HG03520 (cell line): ENCODE results near the gene HSPA9.

Source experiments
- ATAC-seq: cut with Tn5 transposase; IDR thresholded peaks from one replicate; pipeline ENCODE4 v1.9.1; 2021; ENCODE audit warnings: mild to moderate bottlenecking, moderate library complexity; ENCODE audit not compliant: unreplicated experiment

The HSPA9 gene

GRCh38 chr5:138596105-138596881 is 21.1 kb upstream of the HSPA9 start:
- no peak for ATAC-seq

DNA sequence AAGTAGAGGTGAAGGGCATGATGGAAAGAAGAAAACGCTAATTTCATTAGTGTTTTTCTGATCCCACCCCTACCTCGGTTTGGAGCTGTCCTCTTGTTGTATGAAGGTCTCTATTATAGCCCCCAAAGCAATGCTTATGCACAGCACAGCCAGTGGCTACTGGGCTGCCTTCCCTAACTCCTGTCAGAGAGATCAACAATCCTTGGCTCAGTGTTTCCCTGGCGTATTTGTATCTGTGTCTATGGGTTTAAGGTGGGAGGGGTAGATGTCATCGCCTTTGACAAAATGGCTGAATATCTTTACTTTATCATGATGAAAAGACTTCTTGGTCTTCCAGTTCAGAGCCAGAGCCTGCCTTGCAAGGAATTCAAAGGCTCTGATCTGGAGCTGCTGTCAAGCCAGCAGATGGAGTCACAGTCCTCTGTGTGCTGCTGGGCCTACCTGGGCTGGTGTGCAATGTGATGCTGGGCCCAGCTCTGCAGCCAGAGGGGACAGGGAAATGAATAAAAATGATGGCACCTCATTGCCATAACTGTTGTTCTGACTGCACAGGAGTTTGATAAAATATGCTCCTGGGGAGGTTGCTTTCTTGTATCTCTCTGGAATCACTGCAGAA is 20.1 kb upstream of the HSPA9 start:
- ATAC-seq: no peak

DNA sequence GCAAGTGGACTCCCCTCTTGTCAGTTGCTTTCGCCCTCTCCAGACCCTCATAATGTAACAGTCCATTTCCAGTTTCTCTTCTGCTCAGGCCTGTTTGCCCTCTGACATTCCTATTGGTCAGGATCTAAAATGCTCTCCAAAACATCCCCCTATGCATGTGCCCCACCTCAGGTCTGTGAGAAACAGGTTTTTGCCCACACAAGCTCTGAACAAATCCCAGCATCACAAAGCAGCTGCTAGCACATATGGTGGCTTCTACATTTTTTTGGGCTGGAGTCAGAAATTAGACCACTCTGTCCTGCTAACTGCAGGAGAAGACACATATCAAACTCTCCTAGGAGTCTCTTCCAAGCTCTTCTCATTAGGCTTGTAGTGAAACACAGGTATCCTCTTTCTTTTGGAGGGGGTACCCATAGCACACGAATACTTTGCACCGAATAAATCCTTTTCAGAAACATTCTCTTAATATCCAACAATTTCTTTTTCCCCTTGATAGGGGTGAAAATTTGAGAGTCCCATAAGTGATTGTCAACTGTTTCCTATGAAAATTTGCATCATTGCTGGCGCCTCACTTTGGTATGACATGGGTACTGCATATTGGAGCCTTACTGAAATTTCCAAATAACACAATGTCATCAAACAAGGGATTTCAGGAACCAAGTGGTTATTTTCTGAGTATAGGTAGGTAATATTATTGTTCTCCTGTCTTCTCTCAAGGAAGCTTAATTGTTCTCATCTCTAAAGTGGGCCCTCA is 19.3 kb upstream of the HSPA9 start:
- no peak for ATAC-seq

DNA sequence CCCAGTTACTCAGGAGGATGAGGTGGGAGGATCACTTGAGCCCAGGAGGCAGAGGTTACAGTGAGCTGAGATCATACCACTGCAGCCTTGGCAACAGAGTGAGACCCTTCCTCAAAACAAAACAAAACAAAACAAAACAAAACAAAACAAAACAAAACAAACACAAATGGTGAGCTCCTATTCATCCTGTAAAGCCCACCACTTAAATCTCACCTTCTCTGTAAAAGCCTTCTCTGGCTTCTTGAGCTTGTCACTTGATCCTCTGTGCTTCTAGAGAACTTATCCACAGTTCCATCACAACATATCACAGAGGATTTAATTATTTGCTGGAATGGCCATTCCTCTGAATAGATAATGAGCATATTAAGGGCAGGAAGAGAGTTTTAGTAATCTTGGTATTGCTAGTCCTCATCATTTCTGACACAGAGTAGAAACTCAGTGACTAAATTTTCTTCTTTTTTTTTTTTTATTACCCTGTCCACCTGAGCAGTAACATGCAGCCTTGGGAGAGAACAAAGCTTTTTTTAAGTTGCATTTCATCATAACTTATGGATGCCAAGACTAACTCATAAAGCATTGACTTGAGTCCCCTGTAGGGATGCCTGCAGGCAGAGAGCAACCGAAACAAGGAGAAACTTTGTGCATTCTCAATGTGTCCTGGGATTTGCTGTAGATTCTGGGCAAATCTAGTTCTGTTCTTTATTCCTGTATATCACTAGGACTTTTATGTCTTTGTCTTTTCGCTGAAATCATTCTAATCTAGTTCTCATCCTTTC is 13.0 kb upstream of the HSPA9 start:
- ATAC-seq: no peak

DNA sequence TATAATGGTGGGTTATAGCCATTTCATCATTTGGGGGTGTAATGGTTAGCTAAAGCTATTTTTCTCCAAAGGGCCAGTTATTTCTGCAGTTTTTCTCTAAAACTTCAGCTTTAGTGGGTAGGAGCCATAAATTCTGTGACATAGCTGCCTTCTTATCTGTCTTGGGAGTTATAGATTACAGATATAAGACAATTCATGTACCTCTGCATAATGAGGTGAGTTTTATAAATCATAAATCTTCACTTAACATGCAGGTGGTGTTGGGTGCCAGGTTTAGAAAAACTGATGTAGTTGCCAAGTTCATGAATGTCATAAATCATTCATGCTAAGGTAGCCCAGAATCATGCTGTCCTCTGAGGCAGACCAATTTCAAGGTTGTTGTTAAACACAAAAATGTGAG is 10.0 kb upstream of the HSPA9 start:
- ATAC-seq: no peak

GRCh38 chr5:138583984-138584637 is 8.9 kb upstream of the HSPA9 start:
- no peak for ATAC-seq

DNA sequence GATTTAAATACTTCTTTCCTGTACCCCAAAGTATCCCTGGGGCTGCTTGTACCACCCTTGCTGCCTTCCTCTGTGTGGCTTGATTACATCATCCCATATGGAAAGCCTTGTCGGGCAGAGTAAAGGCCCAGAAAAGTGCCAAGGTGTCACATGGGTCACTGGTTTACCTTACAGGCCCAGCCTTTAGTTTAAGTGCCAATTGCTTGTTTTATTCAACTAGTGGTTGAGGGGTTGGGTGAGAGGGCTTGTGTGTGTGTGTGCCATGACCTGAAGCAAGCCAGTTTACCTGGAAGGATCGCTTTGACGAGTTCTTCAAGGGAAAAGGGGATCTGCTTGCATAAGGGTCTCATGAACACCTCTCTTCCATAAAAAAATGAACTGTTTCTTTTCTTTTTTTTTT is 7.8 kb upstream of the HSPA9 start:
- ATAC-seq: no peak

DNA sequence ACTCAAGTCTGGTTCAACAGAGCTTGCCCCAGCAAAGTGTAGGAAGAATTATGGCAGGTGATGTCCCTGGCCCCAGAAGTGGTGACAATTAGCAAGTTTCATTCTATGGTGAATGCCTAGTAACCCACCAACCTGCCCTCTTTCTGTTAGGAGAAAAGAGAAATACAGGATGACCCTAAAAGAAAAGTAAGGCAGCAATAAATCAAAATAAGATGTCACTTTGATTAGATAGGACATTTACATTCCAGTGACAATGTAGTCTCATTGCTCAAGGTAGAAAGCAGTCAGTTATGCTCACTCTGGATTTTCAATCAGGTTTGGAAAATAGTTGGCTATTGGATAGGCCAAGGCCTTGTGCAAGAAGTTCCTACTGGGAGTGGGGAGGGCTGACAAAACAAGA is 5.6 kb upstream of the HSPA9 start:
- no peak for ATAC-seq

DNA sequence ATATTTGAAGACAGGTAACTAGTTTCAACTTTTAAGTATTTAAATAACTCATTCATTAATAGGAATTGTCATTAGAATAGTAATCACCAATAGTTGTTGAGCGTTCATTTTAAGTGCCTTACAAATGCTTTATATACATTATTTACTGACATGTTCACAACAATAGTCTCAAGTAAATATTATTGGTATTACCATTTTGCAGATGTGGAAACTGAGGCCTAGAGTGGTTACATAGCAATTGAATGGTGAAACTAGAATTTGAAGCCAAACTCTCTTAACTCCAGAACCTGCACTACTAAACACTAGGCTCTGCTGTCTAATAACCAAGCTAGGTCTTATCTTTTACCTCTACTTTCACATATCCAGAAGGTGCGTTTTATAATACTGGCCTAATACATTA is 4.8 kb upstream of the HSPA9 start:
- ATAC-seq: no peak

DNA sequence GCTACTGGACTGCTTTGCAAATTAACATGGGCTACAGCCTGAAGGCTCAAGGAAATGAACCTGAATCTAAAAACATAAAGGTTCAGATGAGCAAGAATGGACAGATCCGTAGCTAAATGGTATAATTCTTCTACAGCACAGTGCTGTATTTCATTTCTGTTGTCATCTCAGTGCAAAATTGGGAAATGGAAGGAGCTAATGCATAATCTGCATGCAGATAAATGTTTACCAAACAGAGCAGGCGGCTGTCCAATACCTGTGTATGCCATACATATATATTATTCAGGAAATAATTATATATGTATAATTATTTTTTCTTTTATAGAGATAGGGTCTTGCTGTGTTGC is 4.3 kb upstream of the HSPA9 start:
- no peak for ATAC-seq

DNA sequence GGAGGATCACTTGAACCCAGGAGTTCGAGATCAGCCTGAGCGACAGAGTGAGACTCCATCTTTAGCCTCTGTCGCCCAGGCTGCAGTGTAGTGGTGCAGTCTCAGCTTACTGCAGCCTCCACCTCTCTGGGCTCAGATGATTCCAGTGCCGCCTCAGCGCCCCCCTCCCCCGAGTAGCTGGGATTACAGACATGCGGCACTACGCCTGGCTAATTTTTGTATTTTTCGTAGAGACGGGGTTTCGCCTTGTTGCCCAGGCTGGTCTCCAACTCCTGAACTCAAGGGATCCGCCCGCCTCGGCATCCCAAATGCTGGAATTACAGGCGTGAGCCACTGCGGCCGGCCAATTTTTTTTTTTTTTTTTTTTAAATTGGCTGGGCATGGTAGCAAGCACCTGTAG is 2.3 kb upstream of the HSPA9 start:
- no peak for ATAC-seq

DNA sequence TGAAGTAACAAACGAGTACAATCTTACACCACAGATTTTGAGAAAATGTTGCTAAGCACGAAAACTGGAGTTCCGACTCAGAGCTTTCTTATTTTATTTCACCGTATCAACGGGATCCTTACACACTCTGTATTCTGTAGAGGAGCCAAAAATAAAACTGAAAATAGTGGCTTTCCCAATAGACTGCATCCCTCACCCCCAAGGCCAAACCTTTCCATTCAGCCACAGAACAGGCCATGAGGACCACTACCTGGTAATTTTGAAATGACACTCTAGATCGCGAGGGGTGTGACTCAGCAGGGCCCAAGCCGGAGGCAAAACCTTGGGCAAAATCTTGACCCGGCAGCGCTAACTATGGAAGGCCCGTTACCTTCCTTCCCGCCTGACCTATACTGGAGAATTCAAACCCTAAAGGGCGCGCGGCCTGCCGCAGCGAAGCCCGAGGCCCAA is 432 bp downstream of the HSPA9 start:
- ATAC-seq: no peak

GRCh38 chr5:138573949-138574670 is 1.1 kb downstream of the HSPA9 start:
- no peak for ATAC-seq

- ATAC-seq: no peak
Observed at GRCh38 chr5:138573223-138573622, 2.0 kb downstream of the HSPA9 start.

GRCh38 chr5:138570871-138571270 is 4.3 kb downstream of the HSPA9 start:
- ATAC-seq: no peak

DNA sequence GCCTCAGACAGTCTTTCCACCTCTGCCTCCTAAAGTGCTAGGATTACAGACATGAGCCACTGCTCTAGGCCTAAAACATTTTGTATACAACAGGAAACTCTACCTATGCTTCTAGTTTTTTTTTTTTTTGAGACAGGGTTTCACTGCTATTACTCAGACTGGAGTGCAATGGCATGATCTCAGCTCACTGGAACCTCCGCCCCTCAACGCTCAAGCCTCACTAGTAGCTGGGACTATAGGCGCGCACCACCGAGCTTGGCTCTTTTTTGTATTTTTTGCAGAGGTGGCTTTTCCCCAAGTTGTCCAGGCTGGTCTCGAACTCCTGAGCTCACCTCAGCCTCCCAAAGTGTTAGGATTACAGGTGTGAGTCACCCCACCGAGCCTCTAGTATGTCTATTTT is 5.4 kb downstream of the HSPA9 start:
- no peak for ATAC-seq

GRCh38 chr5:138568061-138568824 is 7.0 kb downstream of the HSPA9 start:
- no peak for ATAC-seq

- ATAC-seq: no peak
Observed at GRCh38 chr5:138566792-138567191, 8.4 kb downstream of the HSPA9 start.

- ATAC-seq: no peak
Observed at GRCh38 chr5:138565100-138565821, 9.9 kb downstream of the HSPA9 start.
